GM12875 (cell line): Measurements from ENCODE around the gene TRIM3.

Source experiments
- H3K4me3 ChIP-seq: one replicate; pipeline ENCODE4 v1.5.1; 2011; ENCODE audit warnings: low read depth, low read length, control low read depth
- CTCF ChIP-seq: IDR thresholded peaks from 2 replicates; pipeline ENCODE4 v1.5.1; 2011; ENCODE audit warnings: low read depth, mild to moderate bottlenecking, control low read depth, inconsistent platforms, low read length, moderate library complexity, borderline replicate concordance; ENCODE audit not compliant: insufficient read depth

The TRIM3 gene

GRCh38 chr11:6418557-6419008, 55.2 kb downstream of the TRIM3 start:
- peak overlapping the region; percentile 65 for H3K4me3 ChIP-seq
- 0 out of 2 replicates have a peak, but pooled peaks have one; percentile 1 for TF ChIP-seq CTCF

- no peak for TF ChIP-seq CTCF
These were observed 55.7 kb downstream of the TRIM3 start for GRCh38 chr11:6417907-6418556.

GRCh38 chr11:6415797-6416196, 57.9 kb downstream of the TRIM3 start:
- no peak overlapping the region for H3K4me3 ChIP-seq
- TF ChIP-seq CTCF = no peak

More at GRCh38 chr11:6417907-6418556, 55.7 kb downstream of the TRIM3 start:
- H3K4me3 ChIP-seq = peak overlapping the region; percentile 65

- no peak for TF ChIP-seq CTCF
- no peak overlapping the region for H3K4me3 ChIP-seq
These were observed 58.8 kb downstream of the TRIM3 start for GRCh38 chr11:6414874-6415328.

GRCh38 chr11:6413791-6414201, 59.9 kb downstream of the TRIM3 start:
- no peak overlapping the region for H3K4me3 ChIP-seq
- TF ChIP-seq CTCF = no peak

- TF ChIP-seq CTCF = no peak
These were observed 62.1 kb downstream of the TRIM3 start for GRCh38 chr11:6411594-6412031.

GRCh38 chr11:6410695-6411430, 62.9 kb downstream of the TRIM3 start:
- no peak for TF ChIP-seq CTCF
- H3K4me3 ChIP-seq = no peak overlapping the region

More at GRCh38 chr11:6411594-6412031, 62.1 kb downstream of the TRIM3 start:
- H3K4me3 ChIP-seq = no peak overlapping the region
